Raji (cell line): Measurements from ENCODE around the gene CUL9.

Experiments
- POLR2A ChIP-seq: IDR thresholded peaks from 2 replicates; pipeline ENCODE4 v1.6.1; 2011; ENCODE audit warnings: low read depth, low read length, control low read depth; ENCODE audit not compliant: insufficient read depth

Gene CUL9

DNA sequence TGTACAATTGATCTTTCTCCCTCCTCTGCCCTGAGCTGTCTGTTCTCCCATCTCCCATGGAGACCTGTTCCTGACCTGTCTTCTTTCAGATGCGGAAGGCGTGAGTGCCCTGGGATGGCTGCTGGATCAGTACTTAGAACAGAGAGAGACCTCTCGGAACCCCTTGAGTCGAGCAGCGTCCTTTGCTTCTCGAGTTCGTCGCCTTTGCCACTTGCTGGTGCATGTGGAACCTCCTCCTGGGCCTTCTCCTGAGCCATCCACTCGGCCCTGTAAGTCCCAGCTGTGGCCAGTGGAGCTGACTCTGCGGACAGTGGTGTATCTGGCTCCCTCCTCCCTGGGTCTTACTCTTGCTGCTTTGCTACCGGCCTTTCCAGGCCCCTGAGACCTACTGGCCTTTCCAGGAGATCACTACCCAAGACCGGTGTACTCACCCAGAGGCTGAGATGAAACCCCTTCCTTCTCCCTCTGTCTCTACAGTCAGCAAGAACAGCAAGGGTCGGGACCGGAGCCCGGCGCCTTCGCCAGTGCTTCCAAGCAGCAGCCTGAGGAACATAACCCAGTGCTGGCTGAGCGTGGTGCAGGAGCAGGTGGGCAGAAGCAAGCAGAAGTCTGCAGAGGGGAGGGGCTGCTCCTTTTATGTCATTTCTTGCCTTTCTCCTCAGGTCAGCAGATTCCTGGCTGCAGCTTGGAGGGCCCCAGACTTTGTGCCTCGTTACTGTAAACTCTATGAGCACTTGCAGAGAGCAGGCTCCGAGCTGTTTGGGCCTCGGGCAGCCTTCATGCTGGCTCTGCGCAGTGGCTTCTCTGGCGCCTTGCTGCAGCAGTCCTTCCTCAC is 22.5 kb downstream of the CUL9 start:
- no peak for TF ChIP-seq POLR2A

DNA sequence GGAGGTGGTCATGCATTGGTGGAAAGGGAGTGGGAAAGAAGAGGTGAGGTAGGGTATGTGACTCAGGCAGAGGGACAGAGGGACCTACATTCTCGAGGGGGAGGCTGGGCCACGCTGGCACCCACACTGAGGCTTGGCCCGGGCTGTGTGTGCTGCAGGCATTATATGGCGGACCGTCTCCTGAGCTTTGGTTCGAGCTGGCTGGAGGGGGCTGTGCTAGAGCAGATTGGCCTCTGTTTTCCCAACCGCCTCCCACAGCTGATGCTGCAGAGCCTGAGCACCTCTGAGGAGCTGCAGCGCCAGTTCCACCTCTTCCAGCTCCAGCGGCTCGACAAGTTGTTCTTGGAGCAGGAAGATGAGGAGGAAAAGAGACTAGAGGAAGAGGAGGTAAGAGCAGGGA is 23.9 kb downstream of the CUL9 start:
- no peak for TF ChIP-seq POLR2A

DNA sequence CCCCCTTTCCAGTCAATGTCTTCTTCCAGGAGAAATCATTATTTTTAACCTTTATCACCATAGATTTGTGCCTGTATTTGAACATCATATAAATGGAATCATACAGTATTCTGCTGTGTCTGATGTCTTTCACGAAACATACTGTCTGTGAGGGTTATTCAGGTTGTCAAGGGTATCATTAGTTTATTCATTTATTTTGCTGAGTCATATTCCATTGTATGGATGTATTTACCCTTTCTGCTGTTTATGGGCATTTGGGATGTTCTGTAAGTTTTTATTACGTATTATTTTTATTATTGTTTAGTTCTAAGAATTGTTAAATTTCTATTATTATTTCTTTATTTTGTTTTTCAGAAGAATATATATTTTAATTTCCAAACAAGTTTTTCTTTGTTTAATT is 25.3 kb downstream of the CUL9 start:
- no peak for TF ChIP-seq POLR2A

DNA sequence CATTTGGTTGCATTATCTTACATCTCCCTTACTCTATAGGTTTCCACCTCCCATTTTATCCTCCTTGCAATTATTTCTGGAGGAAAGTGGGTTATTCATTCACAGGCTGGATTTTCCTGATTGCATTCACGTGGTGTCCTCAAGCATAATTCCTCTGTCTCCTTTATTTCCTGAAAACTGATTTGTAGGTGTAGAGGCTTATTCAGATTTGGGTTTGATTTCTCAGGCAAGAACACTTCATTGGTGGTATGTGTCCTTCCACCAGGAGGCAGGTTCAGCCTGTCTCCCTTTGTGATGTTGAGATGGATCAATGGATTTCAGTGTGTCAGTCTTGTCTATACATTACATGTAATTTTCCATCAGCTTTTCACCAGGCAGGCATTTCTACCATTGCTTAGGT is 30.0 kb downstream of the CUL9 start:
- no peak for TF ChIP-seq POLR2A

DNA sequence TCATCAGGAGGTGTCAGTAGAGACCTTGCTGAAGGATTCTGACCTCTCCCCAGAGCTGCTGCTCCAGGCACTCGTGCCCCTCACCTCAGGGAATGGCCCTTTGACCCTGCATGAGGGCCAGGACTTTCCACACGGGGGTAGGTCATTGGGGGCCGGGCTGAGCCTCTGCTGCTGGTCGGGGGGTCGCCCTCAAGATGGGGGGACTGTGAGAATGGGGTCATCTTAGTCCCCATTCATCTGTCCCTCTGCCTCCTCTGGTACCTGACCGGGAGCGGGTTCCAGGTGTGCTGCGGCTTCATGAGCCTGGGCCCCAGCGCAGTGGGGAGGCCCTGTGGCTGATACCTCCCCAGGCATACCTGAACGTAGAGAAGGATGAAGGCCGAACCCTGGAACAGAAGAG is 31.4 kb downstream of the CUL9 start:
- no peak for TF ChIP-seq POLR2A

DNA sequence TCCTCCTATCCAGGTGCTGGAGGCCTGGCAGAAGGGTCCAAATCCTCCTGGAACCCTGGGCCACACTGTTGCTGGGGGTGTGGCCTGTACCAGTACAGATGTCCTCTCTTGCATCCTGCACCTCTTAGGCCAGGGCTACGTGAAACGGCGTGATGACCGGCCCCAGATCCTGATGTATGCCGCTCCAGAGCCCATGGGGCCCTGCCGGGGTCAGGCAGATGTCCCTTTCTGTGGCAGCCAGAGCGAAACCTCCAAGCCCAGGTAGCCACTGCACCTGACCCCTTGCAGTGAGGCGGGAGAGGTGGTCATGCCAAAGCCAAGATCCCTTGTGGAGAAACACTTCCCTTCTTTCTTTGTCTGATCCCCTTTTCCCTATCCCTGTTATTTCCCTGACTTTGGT is 33.1 kb downstream of the CUL9 start:
- TF ChIP-seq POLR2A, result no peak

DNA sequence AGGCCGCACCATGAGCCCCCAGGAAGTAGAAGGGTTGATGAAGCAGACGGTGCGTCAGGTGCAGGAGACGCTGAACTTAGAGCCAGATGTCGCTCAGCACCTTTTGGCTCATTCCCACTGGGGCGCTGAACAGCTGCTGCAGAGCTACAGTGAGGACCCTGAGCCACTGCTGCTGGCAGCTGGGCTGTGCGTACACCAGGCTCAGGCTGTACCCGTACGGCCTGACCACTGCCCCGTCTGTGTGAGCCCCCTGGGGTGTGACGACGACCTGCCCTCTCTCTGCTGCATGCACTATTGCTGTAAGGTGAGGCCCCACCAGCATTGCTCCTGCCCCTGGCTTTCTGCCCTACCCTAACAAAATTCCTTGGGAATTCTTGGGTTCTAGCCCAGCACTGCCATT is 34.2 kb downstream of the CUL9 start:
- TF ChIP-seq POLR2A, result no peak

DNA sequence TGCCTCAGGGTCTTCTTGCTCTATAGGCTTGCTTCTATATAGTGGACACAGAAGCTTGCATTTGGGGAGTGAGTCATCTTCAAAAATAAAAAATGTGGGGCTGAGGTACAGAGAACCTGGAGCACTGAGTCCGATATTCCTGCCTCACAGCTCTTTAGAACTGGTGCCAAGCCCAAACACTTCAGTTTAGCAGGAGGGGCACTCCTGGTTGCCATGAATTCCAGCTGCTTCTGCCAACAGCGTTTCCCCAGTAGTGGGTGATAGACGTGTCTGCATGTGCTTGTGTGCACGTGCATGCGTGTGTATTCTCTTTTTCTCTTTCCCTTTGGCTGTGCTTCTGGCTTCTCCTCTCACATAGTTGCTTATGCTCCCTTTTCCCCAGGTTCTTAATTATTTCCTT is 35.4 kb downstream of the CUL9 start:
- 0 out of 2 replicates have a peak, but pooled peaks have one; percentile 0 for TF ChIP-seq POLR2A

DNA sequence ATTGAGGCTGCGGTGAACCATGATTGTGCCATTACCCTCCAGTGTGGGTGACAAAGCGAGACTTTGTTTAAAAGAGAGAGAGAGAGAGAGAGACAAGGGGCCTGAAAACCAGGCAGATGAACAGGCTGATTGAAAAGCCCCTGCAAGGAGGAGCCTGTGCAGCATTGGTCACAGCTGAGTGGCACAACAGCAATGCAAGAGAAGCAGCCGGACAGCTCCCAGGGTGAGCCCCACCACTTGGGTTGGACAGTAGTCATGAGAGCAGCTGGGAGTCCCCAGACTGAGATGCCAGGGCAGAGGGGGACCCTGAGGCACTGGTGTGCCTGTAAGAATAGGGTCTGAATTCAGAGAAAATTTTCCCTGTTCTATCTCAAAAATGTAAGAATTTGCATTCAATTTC is 37.1 kb downstream of the CUL9 start:
- no peak for TF ChIP-seq POLR2A

DNA sequence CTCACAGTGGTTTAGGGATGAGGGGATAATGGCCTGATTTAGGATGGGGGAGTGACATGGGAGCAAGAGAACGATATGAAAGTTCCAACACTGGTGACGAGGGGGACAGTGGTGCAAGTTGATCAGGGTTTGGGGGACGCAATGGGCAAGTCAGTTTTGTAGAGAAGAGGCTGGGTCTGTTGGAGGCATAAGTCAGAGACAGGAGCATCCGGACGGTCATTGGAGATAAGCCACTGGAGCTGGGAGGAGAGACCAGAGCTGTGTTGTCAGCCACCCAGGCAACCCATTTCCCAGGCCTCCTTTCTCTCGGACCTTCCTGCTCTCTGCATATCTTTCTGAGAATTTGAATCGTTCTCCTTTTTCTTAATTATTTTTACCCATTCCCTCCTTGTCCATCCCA is 37.8 kb downstream of the CUL9 start:
- 0 out of 2 replicates have a peak, but pooled peaks have one; percentile 6 for TF ChIP-seq POLR2A

DNA sequence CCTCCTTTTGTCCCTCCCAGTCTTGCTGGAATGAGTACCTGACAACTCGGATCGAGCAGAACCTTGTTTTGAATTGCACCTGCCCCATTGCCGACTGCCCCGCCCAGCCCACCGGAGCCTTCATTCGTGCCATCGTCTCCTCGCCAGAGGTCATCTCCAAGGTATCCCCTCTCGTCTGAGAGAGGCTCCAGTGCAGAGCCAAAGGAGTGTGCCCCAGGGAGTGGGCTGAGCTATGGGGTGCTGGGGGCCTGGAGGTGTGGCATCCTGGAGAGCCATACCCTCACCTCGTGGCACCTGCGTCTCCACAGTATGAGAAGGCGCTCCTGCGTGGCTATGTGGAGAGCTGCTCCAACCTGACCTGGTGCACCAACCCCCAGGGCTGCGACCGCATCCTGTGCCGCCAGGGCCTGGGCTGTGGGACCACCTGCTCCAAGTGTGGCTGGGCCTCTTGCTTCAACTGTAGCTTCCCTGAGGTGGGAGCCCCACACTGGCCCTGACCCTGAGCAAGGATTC is 38.5 kb downstream of the CUL9 start:
- TF ChIP-seq POLR2A, result no peak

DNA sequence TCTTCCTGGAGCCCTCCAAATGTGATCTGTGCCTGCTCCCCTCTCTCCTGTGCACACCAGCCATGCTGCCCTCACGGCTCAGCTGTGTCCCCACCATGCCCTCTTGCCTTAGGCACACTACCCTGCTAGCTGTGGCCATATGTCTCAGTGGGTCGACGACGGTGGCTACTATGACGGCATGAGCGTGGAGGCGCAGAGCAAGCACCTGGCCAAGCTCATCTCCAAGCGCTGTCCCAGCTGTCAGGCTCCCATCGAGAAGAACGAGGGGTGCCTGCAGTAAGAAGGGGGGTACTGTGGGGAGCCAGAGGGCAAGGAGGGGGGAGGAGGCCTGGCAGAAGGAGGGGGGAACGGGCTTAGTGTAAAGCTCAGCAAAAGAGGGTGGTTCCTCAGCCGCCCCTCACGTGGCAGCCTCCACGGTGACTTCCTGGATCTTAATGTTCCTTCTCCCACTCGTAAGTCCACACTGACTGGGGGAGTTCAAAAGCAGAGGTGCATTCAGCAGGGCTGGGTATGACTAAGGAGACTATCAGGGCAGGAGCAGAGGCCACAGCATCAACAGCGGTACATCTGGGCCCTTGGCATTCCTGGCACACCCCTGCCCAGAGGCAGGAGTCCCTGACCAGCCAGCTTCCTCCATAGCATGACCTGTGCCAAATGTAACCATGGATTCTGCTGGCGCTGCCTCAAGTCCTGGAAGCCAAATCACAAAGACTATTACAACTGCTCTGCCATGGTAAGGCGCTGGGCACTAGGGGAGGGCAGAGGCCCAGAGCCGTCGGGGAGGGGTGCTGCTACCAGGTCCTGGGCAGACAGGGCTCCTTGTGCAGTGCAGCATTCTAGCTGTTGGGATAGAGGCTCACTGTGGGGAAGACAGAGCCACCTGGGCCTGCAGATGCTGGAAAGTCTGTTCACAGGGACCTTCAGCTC is 39.3 kb downstream of the CUL9 start:
- 0 out of 2 replicates have a peak, but pooled peaks have one; percentile 4 for TF ChIP-seq POLR2A

DNA sequence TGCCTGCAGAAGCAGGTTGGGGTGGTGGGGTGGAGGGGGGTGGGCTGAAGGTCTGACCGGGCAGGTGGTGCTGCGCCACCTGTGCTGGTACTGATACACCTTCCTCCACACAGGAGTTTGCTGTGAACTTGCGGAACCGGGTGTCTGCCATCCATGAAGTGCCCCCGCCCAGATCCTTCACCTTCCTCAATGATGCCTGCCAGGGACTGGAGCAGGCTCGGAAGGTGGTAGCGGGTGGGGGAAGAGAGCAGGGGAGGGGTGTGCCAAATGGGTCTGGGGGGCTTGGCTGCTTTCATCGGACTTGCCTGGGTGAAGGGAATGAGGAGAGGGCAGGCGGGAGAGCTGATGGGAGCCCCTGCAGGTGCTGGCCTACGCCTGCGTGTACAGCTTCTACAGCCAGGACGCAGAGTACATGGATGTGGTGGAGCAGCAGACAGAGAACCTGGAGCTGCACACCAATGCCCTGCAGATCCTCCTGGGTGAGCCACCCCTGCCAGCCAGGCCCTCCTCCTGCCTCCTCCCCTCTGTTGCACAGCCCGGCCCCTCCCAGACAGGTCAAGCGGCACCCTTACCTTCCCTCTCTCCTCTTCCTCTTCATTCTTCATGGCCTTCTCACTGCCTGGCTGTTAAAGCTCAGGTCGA is 40.5 kb downstream of the CUL9 start:
- TF ChIP-seq POLR2A, result no peak

DNA sequence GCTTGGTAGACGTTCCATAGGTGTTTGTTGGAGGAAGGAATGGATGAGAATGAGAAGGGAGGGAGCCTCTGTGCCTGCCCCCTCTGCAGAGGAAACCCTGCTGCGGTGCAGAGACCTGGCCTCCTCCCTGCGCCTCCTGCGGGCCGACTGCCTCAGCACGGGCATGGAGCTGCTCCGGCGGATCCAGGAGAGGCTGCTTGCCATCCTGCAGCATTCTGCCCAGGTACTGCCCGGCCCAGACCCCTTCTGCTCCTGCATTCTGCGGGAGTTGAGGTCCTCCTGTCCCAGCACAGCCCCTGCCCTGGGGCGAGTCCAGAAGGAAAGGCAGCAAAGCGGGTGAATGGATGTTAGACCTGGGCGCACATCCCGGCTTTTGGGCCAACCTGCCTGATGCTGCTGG is 41.2 kb downstream of the CUL9 start:
- TF ChIP-seq POLR2A, result no peak

DNA sequence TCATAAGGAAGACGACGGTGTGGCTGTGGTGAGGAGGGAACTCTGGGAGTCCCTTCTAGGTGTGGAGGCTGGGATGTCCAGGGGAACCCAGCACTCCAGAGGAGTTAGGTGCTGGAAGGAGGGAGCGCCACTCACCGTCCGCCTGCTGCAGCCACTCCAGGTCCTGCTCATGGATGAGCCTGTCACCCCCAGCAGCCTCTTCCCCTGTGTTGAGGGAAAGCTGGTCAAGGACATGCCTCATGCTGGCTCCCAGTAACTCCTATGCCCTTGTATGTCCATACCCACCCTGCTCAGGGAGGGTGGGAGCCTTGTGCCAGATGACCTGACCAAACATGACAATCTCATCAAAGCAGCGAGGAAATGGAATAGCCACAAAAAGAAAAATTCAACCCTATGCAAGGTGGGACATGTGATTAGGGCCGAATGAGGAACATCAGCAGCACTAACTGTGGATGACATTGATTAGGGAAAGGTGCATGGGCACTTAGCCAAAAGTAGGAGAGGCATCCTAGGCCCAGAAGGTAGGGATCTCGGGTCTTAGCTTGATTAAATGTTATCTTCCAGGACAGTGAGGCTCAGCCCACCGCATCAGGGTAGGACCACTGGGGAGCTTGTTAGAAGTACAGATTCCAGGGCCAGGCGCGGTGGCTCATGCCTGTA is 44.3 kb downstream of the CUL9 start:
- TF ChIP-seq POLR2A, result 0 out of 2 replicates have a peak, but pooled peaks have one; percentile 15
